ENCODE measurements around the gene SFXN5. TPM values are rescaled to one million over a fixed set of nuclear protein-coding genes. Genes with fewer than 3 reads are reported as not detected.

The SFXN5 gene
- polyA plus RNA-seq, 1 donor (not counting 4 experiments of a cell fraction or from before 2014, with no cell fraction given) = 6.3 TPM

- Histone ChIP-seq H3K4me3 (ENCODE audit: control insufficient read depth in 2 of 3, extremely low read depth in 1 of 3, insufficient read depth in 2 of 3, low read depth in 1 of 3, low read length in 3 of 3) (no peak overlapping the region), H3K27ac (ENCODE audit: control insufficient read depth, insufficient read depth, low read length) (no peak overlapping the region), H3K36me3 (ENCODE audit: control insufficient read depth in 2 of 2, extremely low read depth in 1 of 2, insufficient read depth in 2 of 2, low read length in 2 of 2) (no peaks in the 10 kb centered on the region), H3K4me1 (ENCODE audit: control insufficient read depth, extremely low read depth, insufficient read depth, low read length) (no peaks in the 10 kb centered on the region), H3K9me3 (ENCODE audit: control insufficient read depth, low read depth, low read length) (no peaks in the 10 kb centered on the region), H3K79me2 (ENCODE audit: control insufficient read depth, insufficient read depth, low read length) (no peaks in the 10 kb centered on the region), H3K4me2 (ENCODE audit: control insufficient read depth, extremely low read depth, insufficient read depth, low read depth, low read length) (no peak overlapping the region), H2AFZ (ENCODE audit: control insufficient read depth, low read length) (no peak overlapping the region), H4K20me1 (ENCODE audit: control insufficient read depth, extremely low read depth, insufficient read depth, low read length) (no peaks in the 10 kb centered on the region), H3K9me1 (ENCODE audit: control insufficient read depth, extremely low read depth, insufficient read depth, low read length) (no peaks in the 10 kb centered on the region), H3K9ac (ENCODE audit: control insufficient read depth, extremely low read depth, insufficient read depth, low read length) (no peak overlapping the region), H3K27me3 (ENCODE audit: control insufficient read depth, extremely low read depth, insufficient read depth, low read length) (no peaks in the 10 kb centered on the region)
- no peak for DNase-seq (ENCODE audit: low read depth, low spot score)
- no peak for FAIRE-seq
- TF ChIP-seq EZH2 (IDR thresholded peaks at IDR 0.05; ENCODE audit: low read length) = no peak
- no peak for TF ChIP-seq CTCF (optimal IDR thresholded peaks at IDR 0.05 in 1 of 3, IDR thresholded peaks at IDR 0.05 in 1 of 3, conservative IDR thresholded peaks at IDR 0.05 in 1 of 3; ENCODE audit: extremely low read depth in 1 of 3, insufficient read depth in 2 of 3, low read length in 3 of 3)
- dilution Hi-C loops (cut with MboI; ENCODE audit: extremely low pct_ligation_motif_present, low sequenced_read_pairs) = no loop called here
Observed at GRCh38 chr2:73003027-73003426, 68.5 kb downstream of the SFXN5 start.

- Histone ChIP-seq H3K4me1 (ENCODE audit: control insufficient read depth, extremely low read depth, insufficient read depth, low read length) (no peaks in the 10 kb centered on the region), H3K9ac (ENCODE audit: control insufficient read depth, extremely low read depth, insufficient read depth, low read length) (no peak overlapping the region), H3K36me3 (ENCODE audit: control insufficient read depth in 2 of 2, extremely low read depth in 1 of 2, insufficient read depth in 2 of 2, low read length in 2 of 2) (no peaks in the 10 kb centered on the region), H3K9me1 (ENCODE audit: control insufficient read depth, extremely low read depth, insufficient read depth, low read length) (no peaks in the 10 kb centered on the region), H3K4me3 (ENCODE audit: control insufficient read depth in 2 of 3, extremely low read depth in 1 of 3, insufficient read depth in 2 of 3, low read depth in 1 of 3, low read length in 3 of 3) (no peak overlapping the region), H2AFZ (ENCODE audit: control insufficient read depth, low read length) (no peak overlapping the region), H3K4me2 (ENCODE audit: control insufficient read depth, extremely low read depth, insufficient read depth, low read depth, low read length) (no peak overlapping the region), H3K9me3 (ENCODE audit: control insufficient read depth, low read depth, low read length) (no peaks in the 10 kb centered on the region), H3K79me2 (ENCODE audit: control insufficient read depth, insufficient read depth, low read length) (no peaks in the 10 kb centered on the region), H4K20me1 (ENCODE audit: control insufficient read depth, extremely low read depth, insufficient read depth, low read length) (no peaks in the 10 kb centered on the region), H3K27ac (ENCODE audit: control insufficient read depth, insufficient read depth, low read length) (no peak overlapping the region), H3K27me3 (ENCODE audit: control insufficient read depth, extremely low read depth, insufficient read depth, low read length) (no peaks in the 10 kb centered on the region)
- TF ChIP-seq EZH2 (IDR thresholded peaks at IDR 0.05; ENCODE audit: low read length) = no peak
- no peak for TF ChIP-seq CTCF (optimal IDR thresholded peaks at IDR 0.05 in 1 of 3, IDR thresholded peaks at IDR 0.05 in 1 of 3, conservative IDR thresholded peaks at IDR 0.05 in 1 of 3; ENCODE audit: extremely low read depth in 1 of 3, insufficient read depth in 2 of 3, low read length in 3 of 3)
- DNase-seq (ENCODE audit: low read depth, low spot score) = no peak
- FAIRE-seq = no peak
- dilution Hi-C loops (cut with MboI; ENCODE audit: extremely low pct_ligation_motif_present, low sequenced_read_pairs) = no loop called here
Observed at GRCh38 chr2:73000808-73001570, 70.5 kb downstream of the SFXN5 start.
